GM19463 (cell line): ENCODE results near the gene LPCAT2.

Experiments used
- ATAC-seq: cut with Tn5 transposase; IDR thresholded peaks from one replicate; pipeline ENCODE4 v1.9.1; 2021; ENCODE audit warnings: mild to moderate bottlenecking, moderate library complexity; ENCODE audit not compliant: unreplicated experiment

LPCAT2 gene, protein sequence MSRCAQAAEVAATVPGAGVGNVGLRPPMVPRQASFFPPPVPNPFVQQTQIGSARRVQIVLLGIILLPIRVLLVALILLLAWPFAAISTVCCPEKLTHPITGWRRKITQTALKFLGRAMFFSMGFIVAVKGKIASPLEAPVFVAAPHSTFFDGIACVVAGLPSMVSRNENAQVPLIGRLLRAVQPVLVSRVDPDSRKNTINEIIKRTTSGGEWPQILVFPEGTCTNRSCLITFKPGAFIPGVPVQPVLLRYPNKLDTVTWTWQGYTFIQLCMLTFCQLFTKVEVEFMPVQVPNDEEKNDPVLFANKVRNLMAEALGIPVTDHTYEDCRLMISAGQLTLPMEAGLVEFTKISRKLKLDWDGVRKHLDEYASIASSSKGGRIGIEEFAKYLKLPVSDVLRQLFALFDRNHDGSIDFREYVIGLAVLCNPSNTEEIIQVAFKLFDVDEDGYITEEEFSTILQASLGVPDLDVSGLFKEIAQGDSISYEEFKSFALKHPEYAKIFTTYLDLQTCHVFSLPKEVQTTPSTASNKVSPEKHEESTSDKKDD

DNA sequence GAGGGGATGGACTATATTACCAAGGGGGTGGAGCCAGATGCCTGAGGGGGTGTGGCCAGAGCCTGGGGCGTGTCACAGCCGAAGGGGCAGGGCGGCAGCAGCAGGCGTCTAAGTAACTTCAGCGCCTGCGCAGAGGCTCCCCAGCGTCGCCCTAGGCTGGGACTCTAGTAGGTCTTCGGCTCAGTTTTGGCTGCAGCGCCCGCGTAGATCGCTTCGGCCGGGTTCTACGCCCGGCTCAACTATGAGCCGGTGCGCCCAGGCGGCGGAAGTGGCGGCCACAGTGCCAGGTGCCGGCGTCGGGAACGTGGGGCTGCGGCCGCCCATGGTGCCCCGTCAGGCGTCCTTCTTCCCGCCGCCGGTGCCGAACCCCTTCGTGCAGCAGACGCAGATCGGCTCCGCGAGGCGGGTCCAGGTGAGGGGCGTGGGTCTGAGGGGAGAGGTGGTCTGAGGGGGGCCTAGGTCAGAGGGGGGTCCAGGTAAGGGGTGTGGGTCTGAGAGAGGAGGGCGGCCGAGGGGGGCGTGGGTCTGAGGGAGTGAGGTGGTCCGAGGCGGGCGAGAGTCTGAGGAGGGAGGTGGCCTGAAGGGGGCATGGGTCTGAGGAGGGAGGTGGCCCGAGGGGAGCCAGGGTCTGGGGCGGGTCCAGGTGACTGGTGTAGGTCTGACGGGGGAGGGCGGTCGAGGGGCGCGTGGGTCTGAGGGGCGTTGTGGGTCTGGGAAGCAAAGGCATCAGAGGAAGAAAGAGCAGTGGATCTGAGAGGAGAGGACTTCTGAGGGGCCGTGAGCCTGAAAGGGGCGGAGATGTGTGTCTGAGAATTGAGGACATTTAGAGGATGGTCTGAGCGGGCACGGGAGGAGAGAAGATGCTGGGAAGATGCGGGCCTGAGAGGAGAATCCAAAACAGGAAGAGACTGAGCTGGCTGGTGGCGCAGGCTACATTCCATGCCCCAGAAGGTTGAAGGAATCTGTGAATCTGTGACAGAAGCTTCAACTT lies at the start of gene LPCAT2:
Gene LPCAT2 (plus strand): TSS at position 132 of the 991 bp plus-strand sequence. CDS start 110 bp downstream, at position 242.
- no peak for ATAC-seq

DNA sequence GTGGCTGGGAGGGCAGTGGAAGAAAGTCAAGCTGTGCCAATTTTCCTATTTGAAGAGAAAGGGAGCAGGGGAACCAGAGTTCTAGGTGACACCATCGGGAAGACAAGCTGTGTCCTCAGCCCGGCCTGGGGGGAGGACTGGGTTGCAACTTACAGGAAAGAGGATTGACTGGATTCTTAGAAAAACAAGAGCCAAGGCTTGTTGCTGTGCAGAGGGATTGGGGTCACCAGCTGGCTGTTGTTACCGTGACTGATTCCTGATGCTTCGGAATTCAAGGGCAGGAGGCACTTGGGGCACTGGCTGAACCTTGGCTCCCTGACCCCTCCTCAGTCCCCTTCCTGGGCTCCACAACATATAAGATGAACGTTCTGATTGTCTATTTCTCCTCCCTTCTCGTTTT lies 46.6 kb upstream of the LPCAT2 start:
- no peak for ATAC-seq

DNA sequence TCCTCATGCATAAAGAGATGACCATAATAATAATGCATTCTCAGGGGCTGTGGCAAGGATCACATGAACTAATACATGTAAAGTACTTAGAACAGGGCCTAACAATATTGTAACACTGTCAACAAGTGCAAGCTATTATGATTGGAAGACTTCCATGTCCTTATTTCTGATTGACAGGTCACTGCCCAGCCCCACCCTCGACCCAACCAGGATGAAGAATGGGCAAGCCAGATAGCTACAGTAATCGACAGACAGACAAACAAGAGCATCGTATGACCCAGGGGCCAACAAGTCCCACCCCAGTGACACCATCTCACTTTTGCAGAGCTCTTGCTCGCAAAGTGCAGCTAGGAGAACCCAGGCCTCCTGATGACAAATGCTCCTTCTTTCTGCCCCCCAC lies 44.5 kb upstream of the LPCAT2 start:
- ATAC-seq, result no peak

GRCh38 chr16:55465077-55465896 lies 43.6 kb upstream of the LPCAT2 start:
- ATAC-seq, result peak; percentile 98

DNA sequence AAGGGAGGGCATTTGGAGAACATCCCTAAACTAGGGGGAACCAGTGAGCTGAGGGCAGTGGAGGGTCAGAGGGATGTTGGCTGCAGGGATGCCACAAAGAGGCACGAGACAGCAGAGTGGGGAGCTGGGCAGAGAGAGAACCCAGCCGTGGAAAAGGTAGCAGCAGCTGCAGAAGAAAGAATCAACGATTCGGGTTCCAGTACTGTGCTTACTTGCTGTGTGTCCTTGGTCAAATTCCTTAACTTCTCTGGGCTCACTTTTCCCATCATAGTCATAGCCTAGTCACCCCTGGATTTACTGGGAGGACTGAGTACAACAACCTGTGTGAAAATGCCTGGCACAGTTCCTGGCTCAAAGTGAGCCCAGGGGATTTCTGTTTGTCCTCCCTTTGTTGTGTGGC lies 42.7 kb upstream of the LPCAT2 start:
- no peak for ATAC-seq

DNA sequence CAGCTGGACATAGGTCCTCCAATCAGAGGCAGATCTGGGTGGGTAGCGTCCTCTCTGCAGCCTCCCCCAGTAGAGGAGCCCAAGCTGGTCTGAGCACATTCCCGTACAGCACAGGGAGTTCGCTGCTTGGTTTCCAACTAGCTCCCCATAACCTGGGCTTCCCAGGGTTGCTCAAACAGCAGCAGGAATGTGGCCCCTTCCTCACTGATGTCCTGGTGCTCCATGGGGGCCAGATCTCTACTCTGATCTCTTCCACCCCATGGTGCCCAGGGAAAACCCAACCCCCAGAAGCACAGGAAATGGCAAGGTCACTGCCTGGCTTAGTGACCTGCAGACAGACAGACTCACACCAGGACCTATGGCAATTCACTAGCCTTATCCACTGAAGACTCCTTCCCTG lies 41.0 kb upstream of the LPCAT2 start:
- ATAC-seq, result no peak

- no peak for ATAC-seq
Observed at GRCh38 chr16:55468352-55468990, 40.4 kb upstream of the LPCAT2 start.

DNA sequence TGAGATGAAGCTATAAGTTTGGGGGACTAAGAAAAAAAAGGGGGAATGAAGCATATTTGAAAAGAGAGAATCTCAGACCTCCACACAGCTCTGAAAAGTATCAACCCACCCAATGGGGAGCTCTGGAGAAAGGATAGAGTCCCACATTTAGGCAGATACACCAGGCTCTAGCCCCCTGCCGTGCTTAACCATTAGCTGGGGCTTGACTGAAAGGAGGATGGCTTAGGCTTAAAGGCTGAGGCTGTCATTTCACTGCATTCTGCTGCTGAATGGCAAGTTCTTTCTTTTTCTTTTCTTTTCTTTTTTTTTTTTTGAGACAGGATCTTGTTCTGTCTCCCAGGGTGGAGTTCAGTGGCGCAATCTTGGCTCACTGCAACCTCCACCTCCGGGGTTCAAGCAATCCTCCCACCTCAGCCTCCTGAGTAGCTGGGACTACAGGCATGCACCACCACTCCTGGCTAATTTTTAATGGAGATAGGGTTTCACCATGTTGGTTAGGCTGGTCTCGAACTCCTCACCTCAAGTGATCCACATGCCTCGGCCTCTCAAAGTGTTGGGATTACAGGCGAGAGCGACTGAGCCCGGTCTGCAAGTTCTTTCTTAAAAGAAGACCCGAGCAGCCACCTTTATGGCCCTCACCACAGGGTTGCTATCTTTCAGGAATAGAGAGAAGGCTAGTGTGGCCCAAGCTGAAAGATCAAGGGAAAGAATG lies 38.9 kb upstream of the LPCAT2 start:
- no peak for ATAC-seq

- no peak for ATAC-seq
Observed at GRCh38 chr16:55470533-55471371, 38.1 kb upstream of the LPCAT2 start.

GRCh38 chr16:55471448-55472097 lies 37.3 kb upstream of the LPCAT2 start:
- ATAC-seq, result peak; percentile 67

DNA sequence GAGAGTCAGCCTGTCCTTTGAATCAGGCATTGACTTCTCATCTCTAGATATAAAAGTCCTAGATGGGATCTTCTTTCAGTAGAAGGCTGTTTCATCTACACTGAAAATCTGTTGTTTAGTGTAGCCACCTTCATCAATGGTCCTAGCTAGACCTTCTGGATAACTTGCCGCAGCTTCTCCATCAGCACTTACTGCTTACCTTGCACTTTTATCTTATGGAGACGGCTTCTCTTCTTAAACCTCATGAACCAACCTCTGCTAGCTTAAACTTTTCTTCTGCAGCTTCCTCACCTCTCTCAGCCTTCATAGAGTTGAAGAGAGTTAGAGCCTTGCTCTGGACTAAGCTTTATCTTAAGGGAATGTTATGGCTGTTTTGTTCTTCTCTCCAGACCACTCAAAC lies 35.3 kb upstream of the LPCAT2 start:
- no peak for ATAC-seq

GRCh38 chr16:55474821-55475220 lies 34.1 kb upstream of the LPCAT2 start:
- ATAC-seq, result no peak

GRCh38 chr16:55475919-55476318 lies 33.0 kb upstream of the LPCAT2 start:
- ATAC-seq, result no peak

GRCh38 chr16:55476625-55477533 lies 32.0 kb upstream of the LPCAT2 start:
- ATAC-seq, result no peak

DNA sequence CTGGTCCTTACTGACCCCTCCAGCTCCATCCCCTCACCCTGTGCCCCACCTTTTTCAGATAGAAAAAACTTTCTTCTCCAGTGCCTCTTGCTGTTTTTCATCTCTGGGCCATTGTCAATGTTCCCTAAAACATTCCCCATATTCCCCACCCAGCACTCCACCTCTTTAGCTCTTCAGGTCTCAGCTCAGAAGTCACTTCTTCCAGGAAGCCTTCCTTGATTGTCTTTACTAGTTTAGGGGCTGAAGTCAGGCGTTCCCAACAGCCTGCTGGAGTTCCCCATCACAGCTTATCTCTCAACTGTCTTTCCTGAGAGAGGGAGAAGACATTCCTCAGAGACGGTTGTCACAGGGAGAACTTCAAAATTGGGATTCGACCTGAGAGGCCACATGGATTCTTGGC lies 31.1 kb upstream of the LPCAT2 start:
- ATAC-seq, result no peak

DNA sequence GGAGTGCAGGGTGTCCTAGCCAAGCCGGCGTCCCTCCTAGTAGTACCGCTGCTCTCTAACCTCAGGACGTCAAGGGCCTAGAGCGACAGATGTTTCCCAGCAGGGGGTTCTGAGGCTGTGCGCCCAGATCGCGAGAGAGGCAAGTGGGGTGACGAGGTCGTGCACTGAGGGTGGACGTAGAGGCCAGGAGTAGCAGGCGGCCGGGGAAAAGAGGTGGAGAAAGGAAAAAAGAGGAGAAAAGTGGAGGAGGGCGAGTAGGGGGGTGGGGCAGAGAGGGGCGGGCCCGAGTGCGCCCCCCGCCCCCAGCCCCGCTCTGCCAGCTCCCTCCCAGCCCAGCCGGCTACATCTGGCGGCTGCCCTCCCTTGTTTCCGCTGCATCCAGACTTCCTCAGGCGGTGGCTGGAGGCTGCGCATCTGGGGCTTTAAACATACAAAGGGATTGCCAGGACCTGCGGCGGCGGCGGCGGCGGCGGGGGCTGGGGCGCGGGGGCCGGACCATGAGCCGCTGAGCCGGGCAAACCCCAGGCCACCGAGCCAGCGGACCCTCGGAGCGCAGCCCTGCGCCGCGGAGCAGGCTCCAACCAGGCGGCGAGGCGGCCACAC lies 29.9 kb upstream of the LPCAT2 start, which contains the start of gene MMP2:
Gene MMP2 (plus strand): TSS at position 372 of the 603 bp plus-strand sequence. CDS start 282 bp downstream, outside the sequence.
- ATAC-seq, result no peak
